HepG2 (cell line): ENCODE results near the gene GALNT9. TPM values are rescaled to one million over a fixed set of nuclear protein-coding genes. Genes with fewer than 3 reads are reported as not detected.

Source experiments
- ATAC-seq: fragments of 200-7000 bp; cut with Tn5 transposase; 3 replicates; pipeline ENCODE4 v1.9.1; 2020; ENCODE audit warnings: mild to moderate bottlenecking, moderate library complexity
- BruUV-seq: library from RNA; stranded (reverse); fragments of 400-500 nt; replicated peaks from 2 replicates; lab custom pipeline; 2021; lab: Mats Ljungman, UMichigan
- CTCF ChIA-PET: fragments of 300-600 bp; formaldehyde crosslinking; extraction: SDS; loops from one replicate; lab custom pipeline; 2021; ENCODE audit warnings: low total read pairs, inconsistent platforms, low intra/inter-chr PET ratio; lab: Yijun Ruan, JAX
- POLR2A ChIA-PET: fragments of 350-600 bp; sonication (Branson Sonifier 250); formaldehyde crosslinking; loops from one replicate; lab custom pipeline; 2020; ENCODE audit warnings: antibody characterized with exemption, inconsistent platforms; lab: Yijun Ruan, JAX
- DNase-seq: peaks from one replicate; pipeline ENCODE4 v3.0.0-alpha.2; 2015; ENCODE audit warnings: low spot score
- FAIRE-seq: peaks from 3 replicates; lab custom pipeline; 2011; peaks lifted over from hg19 to GRCh38; lab: Jason Lieb, UNC
- H2AFZ ChIP-seq: one replicate; pipeline ENCODE4 v1.6.1; 2011; ENCODE audit warnings: low read length, inconsistent platforms
- H3K27ac ChIP-seq: fragments of 300-600 bp; 3 replicates; pipeline ENCODE4 v1.8.0; 2011; ENCODE audit warnings: mixed run types, mild to moderate bottlenecking, mixed read lengths, low read length, inconsistent platforms; ENCODE audit not compliant: insufficient read depth; ENCODE audit errors: extremely low read length
- H3K27me3 ChIP-seq, 2 experiments: fragments of 200-600 bp in 1 of 2; 2 replicates in 1 of 2; 3 replicates in 1 of 2; pipeline versions ENCODE4 v1.6.0 to v1.8.0; 2011; ENCODE audit warnings: low read length in 2 of 2, mild to moderate bottlenecking in 2 of 2, moderate library complexity in 2 of 2, inconsistent platforms in 1 of 2; ENCODE audit not compliant: insufficient read depth in 2 of 2, control insufficient read depth in 1 of 2
- H3K36me3 ChIP-seq, 2 experiments: fragments of 200-600 bp in 1 of 2; replicated peaks in 1 of 2; 2 replicates in 1 of 2; 3 replicates in 1 of 2; pipeline versions ENCODE4 v1.5.1 to v1.8.0; 2011; ENCODE audit warnings: low read length in 2 of 2, inconsistent platforms in 1 of 2; ENCODE audit not compliant: insufficient read depth in 2 of 2, control insufficient read depth in 1 of 2
- H3K4me1 ChIP-seq: 2 replicates; pipeline ENCODE4 v1.5.1; 2012; ENCODE audit warnings: low read length, inconsistent platforms; ENCODE audit not compliant: insufficient read depth
- H3K4me2 ChIP-seq: 2 replicates; pipeline ENCODE4 v1.6.0; 2011; ENCODE audit warnings: low read depth, low read length, inconsistent platforms
- H3K4me3 ChIP-seq, 3 experiments: fragments of 200-600 bp in 1 of 3; sonication (generic), shearing (Covaris generic) in 1 of 3; replicated peaks in 1 of 3; 2 replicates each; pipeline ENCODE4 v1.5.1; 2011 to 2016; ENCODE audit warnings: low read length in 3 of 3, inconsistent platforms in 2 of 3, low read depth in 2 of 3, mild to moderate bottlenecking in 2 of 3, control low read depth in 1 of 3, mixed read lengths in 1 of 3; ENCODE audit not compliant: insufficient read depth in 1 of 3
- H3K79me2 ChIP-seq: one replicate; pipeline ENCODE4 v1.6.1; 2011; ENCODE audit warnings: low read length, inconsistent platforms; ENCODE audit not compliant: insufficient read depth
- H3K9ac ChIP-seq: 2 replicates; pipeline ENCODE4 v1.6.0; 2011; ENCODE audit warnings: mild to moderate bottlenecking, low read depth, low read length, inconsistent platforms; ENCODE audit not compliant: insufficient read depth
- H3K9me3 ChIP-seq: 2 replicates; pipeline ENCODE4 v1.5.1; 2012; ENCODE audit warnings: mild to moderate bottlenecking, low read length
- H4K20me1 ChIP-seq: 2 replicates; pipeline ENCODE4 v1.6.0; 2011; ENCODE audit warnings: inconsistent platforms, mild to moderate bottlenecking, low read length, moderate library complexity; ENCODE audit not compliant: insufficient read depth
- CC2D1A ChIP-seq: sonication (generic); formaldehyde crosslinking; IDR thresholded peaks from 2 replicates; pipeline ENCODE4 v1.8.1; 2023; ENCODE audit warnings: mild to moderate bottlenecking, missing genetic modification reagents
- CEBPZ ChIP-seq: IDR thresholded peaks from 2 replicates; pipeline ENCODE4 v1.6.1; 2012; ENCODE audit warnings: low read length, improper control_type of control experiment
- EZH2 ChIP-seq: conservative IDR thresholded peaks from 2 replicates; pipeline ENCODE4 v1.6.1; 2012; ENCODE audit warnings: mild to moderate bottlenecking, low read depth, low read length, moderate library complexity
- KLF6 ChIP-seq: IDR thresholded peaks from 2 replicates; pipeline ENCODE4 v1.8.0; 2016; ENCODE audit warnings: missing biosample characterization, missing genetic modification reagents
- PPARG ChIP-seq: conservative IDR thresholded peaks from 2 replicates; pipeline ENCODE4 v1.6.1; 2016; ENCODE audit warnings: missing biosample characterization, missing genetic modification reagents
- RFXAP ChIP-seq: sonication (generic); formaldehyde crosslinking; IDR thresholded peaks from 2 replicates; pipeline ENCODE4 v1.4.0; 2020; ENCODE audit warnings: missing genetic modification reagents, borderline replicate concordance
- RXRB ChIP-seq: IDR thresholded peaks from 2 replicates; pipeline ENCODE4 v1.6.1; 2016; ENCODE audit warnings: borderline replicate concordance, missing genetic modification reagents, missing compliant biosample characterization
- SALL2 ChIP-seq: sonication (generic); formaldehyde crosslinking; IDR thresholded peaks from 2 replicates; pipeline ENCODE4 v1.8.1; 2023; ENCODE audit warnings: mild to moderate bottlenecking, missing genetic modification reagents, inconsistent platforms
- SIX4 ChIP-seq: sonication (generic); formaldehyde crosslinking; IDR thresholded peaks from 2 replicates; pipeline ENCODE4 v1.4.0; 2020; ENCODE audit warnings: missing genetic modification reagents
- TOPORS ChIP-seq: sonication (generic); formaldehyde crosslinking; IDR thresholded peaks from 2 replicates; pipeline ENCODE4 v1.8.0; 2023; ENCODE audit warnings: mild to moderate bottlenecking, missing genetic modification reagents
- WIZ ChIP-seq: sonication (generic); formaldehyde crosslinking; IDR thresholded peaks from 2 replicates; pipeline ENCODE4 v1.5.1; 2020; ENCODE audit warnings: mild to moderate bottlenecking, missing genetic modification reagents
- ZNF24 ChIP-seq: fragments of 450-650 bp; IDR thresholded peaks from 2 replicates; pipeline ENCODE4 v1.6.1; 2017; ENCODE audit warnings: antibody characterized with exemption, mild to moderate bottlenecking
- ZNF256 ChIP-seq: sonication (generic); formaldehyde crosslinking; conservative IDR thresholded peaks from 2 replicates; pipeline ENCODE4 v1.4.0; 2020; ENCODE audit warnings: missing genetic modification reagents
- ZNF513 ChIP-seq: sonication (generic); formaldehyde crosslinking; conservative IDR thresholded peaks from 2 replicates; pipeline ENCODE4 v1.5.0; 2020; ENCODE audit warnings: missing genetic modification reagents
- ZNF609 ChIP-seq: sonication (generic); formaldehyde crosslinking; IDR thresholded peaks from 2 replicates; pipeline ENCODE4 v1.4.0; 2020; ENCODE audit warnings: mild to moderate bottlenecking, missing genetic modification reagents, borderline replicate concordance
- WGBS: methylation state at CpG from one replicate; pipeline ENCODE4 v1.1.6; 2017; ENCODE audit warnings: low lambda C conversion rate; 5-methylcytosine and 5-hydroxymethylcytosine counted together
- in situ Hi-C: cut with HindIII; loops from 2 replicates; pipeline ENCODE4 v1.10.0; 2017; ENCODE audit warnings: low pct_unique_long_range_greater_than_20kb; ENCODE audit not compliant: extremely low pct_ligation_motif_present
- intact Hi-C: fragments of 100-400 bp; cut with micrococcal nuclease; formaldehyde crosslinking; loops from one replicate; pipeline ENCODE4 v1.10.0; 2022; ENCODE audit not compliant: unreplicated experiment
- polyA plus RNA-seq, 8 experiments: library from polyadenylated mRNA; depleted of rRNA in 3 of 8; stranded (reverse) in 7 of 8; unstranded in 1 of 8; fragments of >200 nt; fragmentation: Illumina TruSeq in 4 of 8; extraction: Trizol in 4 of 8; gene quantifications; 2 replicates each; pipeline versions ENCODE4 v1.2.1 to v1.2.3, GENCODE V29; 2011 to 2016; ENCODE audit warnings: low read depth in 4 of 8, missing spikeins in 1 of 8, mixed read lengths in 1 of 8; ENCODE audit not compliant: insufficient read depth in 1 of 8
- total RNA-seq, 5 experiments: library from RNA; depleted of rRNA; stranded (reverse); fragments of >200 nt; fragmentation: Illumina TruSeq; extraction: Trizol; gene quantifications; 2 replicates each; pipeline ENCODE4 v1.2.3, GENCODE V29; 2016; ENCODE audit warnings: low read depth in 1 of 5

The GALNT9 gene
- total and polyA plus RNA-seq, 2 of the 13 experiments (the other 11 are each of a cell fraction or from before 2014, with no cell fraction given) = 0.04 TPM; not detected in 1

- 41% methylated on average over 5 of the region's 49 CpGs for WGBS
- no peaks in the 10 kb centered on the region for H3K4me1 ChIP-seq
- H3K27ac ChIP-seq = no peak overlapping the region
- no peaks in the 10 kb centered on the region for H3K79me2 ChIP-seq
- no peak overlapping the region for H2AFZ ChIP-seq
- POLR2A ChIA-PET = no interaction called here
- in situ Hi-C loops (no loop called here), intact Hi-C loops (no loop called here)
- H3K4me3 ChIP-seq = no peak overlapping the region
- no TSS peak for BruUV-seq
- H3K9ac ChIP-seq = no peak overlapping the region
- ATAC-seq = no peak
- no peaks in the 10 kb centered on the region for H4K20me1 ChIP-seq
- no peak for DNase-seq
- H3K27me3 ChIP-seq = peaks cover 11 to 83% of the 10 kb centered on the region in 2 experiments; a peak in 4 of 5 replicates
- H3K36me3 ChIP-seq = no peaks in the 10 kb centered on the region
- FAIRE-seq = no peak
- H3K4me2 ChIP-seq = no peak overlapping the region
- no peaks in the 10 kb centered on the region for H3K9me3 ChIP-seq
- CTCF ChIA-PET = no interaction called here
- no peak for TF ChIP-seq EZH2
- no peak for TF ChIP-seq ZNF609 (CRISPR knock-in tag)
- no peak for TF ChIP-seq TOPORS
- TF ChIP-seq RXRB (CRISPR knock-in tag) = no peak
- no peak for TF ChIP-seq SIX4 (CRISPR knock-in tag)
- no peak for TF ChIP-seq WIZ
- no peak for TF ChIP-seq RFXAP
- no peak for TF ChIP-seq CEBPZ
- no peak for TF ChIP-seq SALL2 (CRISPR knock-in tag)
- no peak for TF ChIP-seq ZNF513
- TF ChIP-seq PPARG (CRISPR knock-in tag) = no peak
- no peak for TF ChIP-seq ZNF24
- no peak for TF ChIP-seq ZNF256 (CRISPR knock-in tag)
- no peak for TF ChIP-seq CC2D1A (CRISPR knock-in tag)
- no peak for TF ChIP-seq KLF6
Measured at GRCh38 chr12:132329720-132330548, 545 bp upstream of the GALNT9 start.
